ENCODE results near the gene RPS26. TPM values are rescaled to one million over a fixed set of nuclear protein-coding genes. Genes with fewer than 3 reads are reported as not detected.

The RPS26 gene
- total and polyA plus RNA-seq, 2 donors (not counting 3 experiments of a cell fraction or from before 2014, with no cell fraction given) = 57.3 to 1,847 TPM

GRCh38 chr12:56004211-56004610, 37.5 kb upstream of the RPS26 start:
- BruUV-seq (replicated peaks) = no TSS peak
- H3K9me1 ChIP-seq (replicated peaks; ENCODE audit: control insufficient read depth, extremely low read depth, insufficient read depth, low read length) = no peaks in the 10 kb centered on the region
- no peak overlapping the region for H3K4me3 ChIP-seq (replicated peaks in 1 of 3; ENCODE audit: insufficient read depth in 1 of 3, low read depth in 1 of 3, low read length in 3 of 3)
- no peak overlapping the region for H2AFZ ChIP-seq (ENCODE audit: low read depth, low read length)
- DNase-seq (ENCODE audit: low read depth, low spot score) (no peak), FAIRE-seq (no peak)
- intact Hi-C loops (cut with micrococcal nuclease) (no loop called here), dilution Hi-C loops (cut with MboI; ENCODE audit: extremely low pct_ligation_motif_present, low sequenced_read_pairs) (no loop called here)
- H3K4me2 ChIP-seq (ENCODE audit: insufficient read depth, low read length) = no peak overlapping the region
- H3K79me2 ChIP-seq (ENCODE audit: control insufficient read depth, insufficient read depth, low read length) = no peaks in the 10 kb centered on the region
- no peak overlapping the region for H3K9ac ChIP-seq (replicated peaks; ENCODE audit: extremely low read depth, insufficient read depth, low read length)
- no peak overlapping the region for H3K27ac ChIP-seq (ENCODE audit: insufficient read depth, low read depth, low read length)
- peaks cover 5% of the 10 kb centered on the region for H3K4me1 ChIP-seq (ENCODE audit: control insufficient read depth, extremely low read depth, insufficient read depth, low read length)
- TF ChIP-seq MAX (IDR thresholded peaks at IDR 0.05; ENCODE audit: insufficient read depth, insufficient read length) (no peak), EZH2 (IDR thresholded peaks at IDR 0.05; ENCODE audit: borderline replicate concordance, low read depth, low read length, severe bottlenecking) (no peak), MYC (IDR thresholded peaks at IDR 0.05; ENCODE audit: low read depth, low read length) (no peak), POLR2A (IDR thresholded peaks at IDR 0.05; ENCODE audit: low read depth, low read length) (no peak), JUN (IDR thresholded peaks at IDR 0.05; ENCODE audit: borderline replicate concordance, insufficient read depth, insufficient read length, low read depth) (no peak), POLR2AphosphoS5 (IDR thresholded peaks at IDR 0.05; ENCODE audit: insufficient read depth, low read depth, low read length) (no peak), GATA2 (IDR thresholded peaks at IDR 0.05; ENCODE audit: insufficient read depth, insufficient read length, low read depth, low read length) (no peak), CTCF (IDR thresholded peaks at IDR 0.05; ENCODE audit: extremely low read depth in 1 of 2, insufficient read depth in 1 of 2, low read depth in 1 of 2, low read length in 2 of 2) (no peak), FOS (IDR thresholded peaks at IDR 0.05; ENCODE audit: borderline replicate concordance, insufficient read depth, low read length) (no peak)
- H4K20me1 ChIP-seq (replicated peaks; ENCODE audit: control insufficient read depth, extremely low read depth, insufficient read depth, low read length) = no peaks in the 10 kb centered on the region
- POLR2A ChIA-PET = no interaction called here
- H3K9me3 ChIP-seq (replicated peaks; ENCODE audit: control insufficient read depth, insufficient read depth, low read length) = no peaks in the 10 kb centered on the region
- CTCF ChIA-PET = no interaction called here
- H3K27me3 ChIP-seq (ENCODE audit: control insufficient read depth in 2 of 2, insufficient read depth in 2 of 2, low read length in 2 of 2) = no peaks in the 10 kb centered on the region
- H3K36me3 ChIP-seq (ENCODE audit: control insufficient read depth in 2 of 2, extremely low read depth in 1 of 2, insufficient read depth in 2 of 2, low read length in 2 of 2) = peaks cover 2 to 12% of the 10 kb centered on the region in 2 experiments

Data from endothelial cell of umbilical vein (primary cell).